Limb (tissue), 2 donors: ENCODE results near the gene FAM83G.

ENCODE experiments used
- DNase-seq, 2 donors: peaks; one replicate each; pipeline ENCODE4 v3.0.0-alpha.2; 2016; ENCODE audit errors: extremely low spot score in 2 of 2

Gene FAM83G

DNA sequence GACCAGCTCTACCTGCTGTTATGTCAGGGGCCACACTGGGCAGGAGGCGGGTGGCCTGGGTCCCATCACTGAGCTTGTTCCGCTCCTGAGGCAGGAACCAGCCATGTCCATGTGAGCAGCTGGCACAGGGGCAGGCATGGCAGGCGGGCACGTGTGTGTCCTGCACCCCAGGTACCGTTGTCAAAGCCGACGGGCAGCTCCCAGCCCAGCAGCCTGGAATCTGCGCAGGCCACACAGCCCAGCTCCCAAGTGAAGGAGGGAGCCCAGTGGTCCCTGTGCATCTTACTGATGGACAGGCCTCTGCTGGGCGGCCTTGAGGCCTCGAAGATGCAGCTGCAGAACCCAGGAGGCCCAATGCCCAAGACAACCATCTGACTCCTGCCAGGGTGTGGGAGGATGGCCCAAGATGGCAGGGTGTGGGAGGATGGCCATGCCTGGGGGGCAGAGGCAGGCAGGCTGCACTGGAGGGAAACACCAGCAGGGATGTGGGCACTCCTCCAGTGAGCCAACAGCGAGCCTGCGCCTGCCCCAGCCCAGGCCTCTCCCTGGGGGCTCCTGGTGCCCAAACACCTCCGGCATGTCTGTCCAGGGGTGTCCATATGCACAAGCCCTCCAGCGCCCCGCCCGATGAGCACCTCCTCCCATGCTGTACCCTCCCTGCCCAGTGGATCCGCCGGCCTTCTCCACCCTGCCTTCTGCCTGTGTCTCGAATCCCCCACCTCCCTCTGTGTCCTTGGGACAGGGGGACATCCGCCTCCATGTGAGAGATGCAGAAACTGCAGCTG, 12.8 kb downstream of the FAM83G start:
- DNase-seq: no peak

DNA sequence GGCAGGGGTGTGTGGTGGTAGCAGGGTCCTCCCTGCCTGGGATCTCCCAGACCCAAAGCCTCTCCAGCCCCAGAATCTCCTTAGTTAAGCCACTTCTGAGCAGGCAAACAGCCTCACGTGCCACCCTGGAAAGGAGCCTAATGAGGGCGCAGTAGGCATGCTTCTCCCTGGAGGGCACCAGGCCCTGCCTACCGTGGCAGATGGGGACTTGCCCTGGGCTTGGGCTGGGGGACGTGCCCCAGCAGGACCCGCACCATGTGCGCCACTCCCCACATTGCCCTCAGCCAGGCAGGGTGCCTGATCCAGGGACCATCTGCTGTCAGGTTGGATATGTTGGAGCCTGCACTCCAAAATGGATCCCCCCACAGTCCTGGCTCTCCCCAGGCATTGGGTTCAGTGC, 14.2 kb downstream of the FAM83G start:
- no peak for DNase-seq

DNA sequence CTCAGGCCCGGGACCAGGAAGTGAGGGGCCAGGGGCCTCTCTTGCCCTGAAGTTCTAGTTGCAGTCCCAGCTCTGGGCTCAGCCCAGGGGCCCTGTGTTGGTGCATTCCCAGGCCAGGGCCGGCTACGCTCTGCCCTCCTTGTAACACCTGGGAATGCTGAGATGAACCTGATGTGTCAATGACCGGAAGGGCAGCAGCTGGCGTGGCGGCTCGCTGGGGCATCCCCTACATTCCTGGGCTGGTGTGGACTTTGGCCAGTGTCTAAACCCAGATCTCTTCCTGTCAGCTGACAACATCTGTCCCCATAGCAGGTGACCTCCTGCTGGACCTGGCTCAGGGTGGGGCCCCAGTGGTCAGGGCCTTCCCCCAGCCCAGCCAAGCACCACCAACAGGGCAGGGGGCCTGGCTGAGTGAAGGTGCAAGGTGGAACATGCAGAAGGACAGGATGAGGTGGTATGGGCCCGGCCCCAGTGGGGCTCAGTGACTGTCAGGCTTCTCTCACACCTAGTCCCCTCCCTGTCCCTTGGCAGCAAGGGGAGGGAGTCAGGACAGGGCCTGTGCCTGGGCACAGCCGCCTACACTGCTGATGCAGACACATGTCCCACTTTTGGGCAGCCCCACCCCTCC, 15.9 kb downstream of the FAM83G start:
- DNase-seq: no peak

DNA sequence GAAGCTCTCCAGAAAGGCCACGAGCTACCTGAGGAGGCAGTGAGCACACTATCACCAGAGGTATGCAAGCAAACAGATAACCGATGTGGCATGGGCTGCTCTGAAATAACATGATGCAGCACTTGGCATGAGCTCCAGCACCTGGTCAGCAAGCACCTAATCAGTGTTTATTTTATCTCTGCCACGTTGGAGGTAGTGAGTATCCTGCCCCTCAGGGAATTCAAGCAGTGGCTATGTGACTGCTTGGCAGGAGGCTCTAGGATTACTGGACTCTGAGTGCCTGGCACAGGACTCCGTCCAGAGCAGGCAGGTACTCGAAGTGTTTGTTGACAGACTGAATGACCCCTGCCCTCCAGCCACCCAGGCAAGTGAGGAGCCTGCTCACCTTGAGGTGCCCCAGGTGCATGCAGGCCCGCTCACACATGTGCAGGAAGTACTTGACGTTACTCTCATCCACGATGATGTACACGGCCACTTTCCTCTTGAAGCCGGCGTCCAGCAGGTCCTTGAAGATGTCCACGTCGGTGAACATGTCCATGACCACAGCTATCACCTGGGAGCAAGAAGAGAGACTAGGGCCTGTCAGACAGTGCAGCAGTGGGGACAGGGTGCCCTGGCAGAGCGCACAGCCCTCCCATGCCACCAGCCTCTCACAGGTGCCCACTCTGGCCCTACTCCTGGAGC, 16.6 kb downstream of the FAM83G start:
- DNase-seq: no peak

DNA sequence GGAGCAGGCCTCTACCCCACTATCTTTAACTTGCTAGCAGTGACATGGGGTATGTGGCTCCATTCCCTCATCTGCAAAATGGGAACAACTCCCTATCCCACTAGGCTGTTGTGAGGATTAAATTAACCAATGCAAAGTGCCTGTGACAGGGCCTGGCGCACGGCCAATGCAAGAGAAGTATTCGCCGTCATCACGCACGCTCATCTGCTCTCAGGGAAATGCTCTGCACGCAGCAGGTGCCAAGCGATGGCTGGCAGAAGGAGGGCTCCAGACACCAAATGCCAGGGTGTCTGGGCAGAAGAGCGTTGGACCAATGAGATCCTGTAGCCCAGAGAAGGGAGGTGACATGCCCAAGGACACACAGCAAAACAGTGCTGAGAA, 17.3 kb downstream of the FAM83G start:
- DNase-seq: no peak

DNA sequence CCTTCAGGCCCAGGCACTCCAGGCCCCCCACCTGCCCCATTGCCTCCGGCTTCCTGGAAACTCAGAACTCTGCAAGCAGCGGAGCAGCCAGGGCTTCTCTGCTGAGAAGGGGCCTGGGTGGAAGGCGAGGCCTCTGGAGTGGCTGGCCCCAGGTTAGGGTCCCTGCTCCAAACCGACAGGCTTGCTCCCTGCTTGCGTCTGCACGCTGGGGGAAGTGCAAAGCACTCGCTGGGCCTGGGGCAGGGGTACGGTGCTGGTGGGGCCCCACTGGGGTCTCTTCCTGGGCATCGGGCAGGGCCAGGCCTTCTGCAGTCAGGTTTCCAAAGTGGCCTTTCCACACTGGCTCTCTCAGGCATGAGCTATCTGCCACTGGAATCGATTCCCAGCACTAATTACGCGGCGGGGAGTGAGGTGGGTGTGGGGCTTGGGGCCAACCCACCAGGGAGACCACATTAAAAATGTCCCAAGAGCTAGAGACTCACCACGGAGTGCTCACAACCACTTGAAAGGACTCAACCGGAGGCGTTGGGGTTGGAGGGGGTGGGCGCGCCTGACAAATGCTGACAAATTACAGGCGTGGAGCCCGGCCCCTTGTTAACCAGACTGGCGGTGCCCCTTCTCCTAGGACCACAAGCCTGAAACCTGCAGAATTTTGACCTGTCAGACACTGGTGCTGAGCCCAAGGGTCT, 17.9 kb downstream of the FAM83G start:
- no peak for DNase-seq

DNA sequence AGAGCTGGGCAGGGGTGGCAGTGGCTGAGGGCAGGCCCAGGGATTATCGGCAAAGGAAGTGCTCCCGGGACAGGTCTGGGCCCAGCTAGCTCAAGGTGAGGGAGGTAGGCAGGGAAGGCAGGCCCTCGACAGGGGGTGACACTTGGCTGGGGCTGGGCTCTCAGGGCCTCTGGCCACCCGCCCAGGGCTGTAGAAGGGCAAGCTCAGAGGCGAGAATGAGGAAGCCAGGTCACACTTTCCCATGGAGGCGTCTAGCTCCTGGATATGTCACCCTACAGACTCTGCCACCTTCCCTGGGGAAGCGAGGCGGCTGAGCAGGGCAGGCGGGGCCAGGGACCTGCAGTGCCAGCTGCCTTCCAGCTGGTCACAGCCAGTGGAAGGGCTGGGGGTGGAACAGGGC, 19.1 kb downstream of the FAM83G start:
- no peak for DNase-seq

DNA sequence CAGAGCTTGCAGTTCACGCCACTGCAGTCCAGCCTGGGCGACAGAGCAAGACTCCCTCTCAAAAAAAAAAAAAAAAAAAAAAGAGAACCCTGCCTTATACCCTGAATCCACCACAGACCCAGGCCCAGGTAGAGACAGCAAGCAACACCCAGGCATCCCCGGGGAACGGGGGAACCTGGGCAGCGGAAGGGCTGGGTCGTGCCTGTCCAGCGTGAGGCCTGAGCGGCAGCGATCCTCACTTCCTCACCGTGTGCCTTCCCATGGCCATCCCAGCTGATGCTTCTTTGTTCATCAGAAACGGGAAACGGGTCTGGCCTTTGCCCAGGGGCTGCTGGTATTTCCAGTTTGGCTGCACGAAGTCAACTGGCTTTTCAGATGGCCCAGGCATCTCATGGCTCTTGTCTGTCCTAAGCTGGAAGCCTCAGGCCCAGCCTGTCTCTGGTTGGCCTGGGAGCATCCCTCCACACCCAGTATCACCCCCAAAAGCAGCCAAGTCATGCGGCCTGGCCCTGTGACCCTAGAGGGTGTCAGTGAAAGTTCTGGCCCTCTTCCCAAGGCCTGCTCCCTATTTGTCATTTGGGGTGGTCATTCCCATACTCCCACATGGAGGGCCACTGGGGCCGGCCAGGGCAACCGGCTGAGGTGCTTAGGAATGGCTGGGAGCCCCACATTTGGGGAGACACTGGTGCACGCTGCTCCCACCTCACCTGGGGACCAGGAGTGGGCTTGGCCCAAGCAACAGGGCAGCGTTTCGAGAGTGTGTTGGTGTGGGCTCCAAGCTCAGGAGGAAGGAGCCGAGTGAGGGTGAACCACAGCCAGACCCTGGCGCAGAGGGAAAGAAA, 20.1 kb downstream of the FAM83G start:
- DNase-seq: no peak

DNA sequence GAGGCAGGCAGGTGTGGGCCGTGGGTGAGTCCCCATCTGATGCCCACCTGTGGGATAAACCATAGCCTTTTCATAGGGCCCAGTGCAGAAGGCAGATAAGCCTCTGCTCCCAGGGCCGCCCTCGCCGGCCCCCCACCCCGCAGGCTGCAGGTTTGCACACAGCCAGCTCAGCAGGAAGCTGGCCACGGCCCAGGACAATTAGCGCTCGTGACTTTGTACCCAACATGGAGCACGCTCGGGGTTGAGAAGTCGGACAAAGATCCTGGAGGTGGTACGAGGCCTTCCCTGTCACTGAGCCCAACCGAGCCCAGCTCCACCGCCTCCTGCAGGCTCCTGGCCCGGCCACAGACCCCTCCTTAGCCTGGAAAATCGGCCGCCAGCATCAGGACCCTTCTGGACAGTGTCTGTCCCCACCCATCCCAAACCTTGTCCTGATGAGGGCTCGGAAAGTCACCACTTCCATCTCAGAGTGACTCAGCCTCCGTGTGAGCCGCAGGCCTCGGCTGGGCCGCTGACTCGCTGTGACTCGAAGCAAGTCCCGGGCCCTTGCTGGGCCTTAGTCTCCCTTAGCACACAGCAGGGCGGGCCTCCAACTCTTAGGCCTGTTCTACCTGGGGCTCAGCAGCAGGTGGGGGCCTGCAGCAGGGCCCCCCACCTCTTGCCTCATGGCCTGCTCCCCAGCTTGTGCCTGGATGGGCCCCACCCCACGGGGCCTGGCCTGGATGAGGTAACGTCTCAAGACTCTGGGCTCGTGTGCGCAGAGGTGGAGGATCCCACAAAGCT, 22.7 kb downstream of the FAM83G start:
- no peak for DNase-seq

DNA sequence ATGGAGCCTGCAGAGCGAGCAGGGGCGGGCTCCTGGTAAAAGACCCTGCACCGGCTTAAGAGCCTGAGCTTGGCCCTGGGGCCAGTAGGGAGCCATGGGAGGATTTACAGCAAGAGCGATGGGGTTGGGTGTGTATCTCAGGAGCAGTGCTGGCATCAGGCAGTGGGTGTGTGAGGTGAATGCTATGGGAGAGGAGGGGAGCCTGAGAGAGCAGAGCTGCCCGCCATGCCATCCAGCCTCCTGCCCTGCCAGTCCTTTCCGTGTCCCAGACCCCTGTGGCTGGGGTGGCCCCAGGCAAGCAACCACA, 23.3 kb downstream of the FAM83G start:
- DNase-seq: no peak

DNA sequence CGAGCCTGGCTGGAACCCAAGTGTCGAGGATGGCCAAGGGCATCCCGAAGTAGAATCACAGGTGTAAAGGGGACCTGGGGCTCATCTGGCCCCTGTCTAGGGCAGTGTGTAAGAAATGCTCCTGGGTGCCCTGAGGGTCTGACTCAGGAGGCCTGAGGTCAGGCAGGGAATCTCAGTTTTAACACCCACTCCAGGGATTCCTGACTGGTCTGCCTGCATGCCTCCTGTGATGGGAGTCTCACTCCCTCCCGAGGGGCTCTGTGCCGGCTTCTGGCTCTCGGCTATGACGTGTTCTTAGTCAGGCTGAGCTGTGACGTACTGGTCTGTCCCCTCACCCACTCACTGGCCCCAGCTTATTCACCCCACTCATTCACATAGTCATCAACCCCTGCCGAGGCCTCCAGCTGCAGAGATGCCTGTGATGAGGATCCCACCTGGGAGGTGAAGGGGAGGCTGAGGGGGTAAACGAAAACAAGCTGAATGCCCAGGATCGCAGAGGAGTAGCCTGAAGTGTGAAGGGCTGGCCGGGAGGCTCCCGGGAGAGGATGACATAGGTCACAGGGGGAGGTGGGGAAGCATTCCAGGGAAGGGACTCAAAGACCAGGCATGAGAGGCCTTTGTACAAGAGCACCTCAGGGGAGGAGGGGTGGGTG, 23.8 kb downstream of the FAM83G start:
- no peak for DNase-seq

DNA sequence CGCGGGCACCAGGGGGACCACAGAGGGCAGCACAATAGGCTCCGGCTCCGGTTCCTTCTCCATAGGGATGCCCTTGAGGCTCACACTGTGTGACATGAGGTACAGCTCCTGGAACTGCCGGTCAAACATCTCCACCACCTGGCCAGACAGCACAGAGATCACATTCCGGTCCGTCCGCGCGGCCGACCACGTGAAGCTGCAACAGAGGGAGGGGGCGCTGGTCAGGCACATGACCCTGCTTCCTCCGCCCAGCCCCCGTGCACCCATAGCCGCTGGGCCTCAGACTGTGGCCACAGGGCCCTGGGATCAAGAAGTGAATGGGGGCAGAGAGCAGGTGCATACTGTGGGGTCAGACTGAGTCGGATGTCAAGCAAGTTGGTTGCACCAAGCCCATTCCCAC, 25.9 kb downstream of the FAM83G start:
- DNase-seq: no peak

DNA sequence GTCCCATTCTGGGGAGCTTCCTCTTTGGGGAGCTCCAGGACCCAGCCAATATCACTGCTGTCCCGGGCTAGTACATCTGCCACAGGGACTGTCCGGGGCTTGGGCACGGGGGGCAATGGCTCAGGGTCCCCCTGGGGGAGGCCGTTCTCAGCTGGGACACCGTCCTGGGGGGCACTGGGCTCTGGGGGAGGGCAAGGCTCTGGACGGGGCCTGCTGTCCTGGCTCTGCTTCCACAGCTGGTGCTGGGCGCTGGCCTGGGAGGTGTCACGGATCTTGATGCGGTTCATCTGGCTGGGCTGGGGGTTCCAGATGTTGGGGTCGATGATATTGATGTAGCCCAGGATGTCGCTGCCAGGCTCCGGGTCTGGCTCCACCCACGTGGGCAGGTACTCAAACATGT, 26.5 kb downstream of the FAM83G start:
- DNase-seq: no peak

DNA sequence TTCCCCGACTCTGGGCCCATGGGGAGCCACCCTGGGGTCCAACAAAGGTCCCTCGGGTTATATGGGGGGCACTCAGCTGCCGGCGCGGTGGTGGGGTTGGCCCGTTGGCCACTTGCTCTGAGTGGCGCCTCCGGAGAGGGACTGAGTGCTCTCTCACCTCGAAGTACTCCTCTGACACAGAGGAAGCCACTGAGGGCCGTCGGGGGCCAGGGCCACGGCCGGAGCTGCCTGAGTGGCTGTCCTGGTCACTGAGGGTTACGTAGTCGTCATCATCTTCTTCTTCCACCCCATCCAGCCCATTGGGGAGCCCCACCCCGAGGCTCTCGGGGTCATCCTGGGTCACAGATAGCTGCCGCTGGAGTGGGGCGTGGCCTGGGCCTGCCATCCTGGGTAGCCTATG, 26.9 kb downstream of the FAM83G start:
- no peak for DNase-seq

DNA sequence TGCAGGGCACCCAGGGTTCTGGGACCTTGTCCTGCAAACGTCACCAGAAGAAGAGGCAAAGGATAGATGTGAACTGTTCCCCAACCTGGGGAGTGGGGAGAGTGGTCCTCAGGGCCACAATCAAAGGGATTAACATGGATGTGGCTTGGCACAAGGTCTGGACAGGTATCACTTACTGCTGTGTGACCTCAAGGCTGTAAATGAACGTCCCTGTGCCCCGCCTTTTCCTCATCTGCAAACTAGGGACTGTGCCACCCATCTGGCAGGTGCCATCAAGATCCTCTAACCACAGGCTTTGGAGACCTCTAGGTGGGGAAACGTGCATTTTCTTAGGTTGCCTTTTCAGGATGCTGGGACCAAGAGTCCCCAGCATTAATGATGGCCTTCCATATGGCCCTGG, 27.5 kb downstream of the FAM83G start:
- DNase-seq: no peak

DNA sequence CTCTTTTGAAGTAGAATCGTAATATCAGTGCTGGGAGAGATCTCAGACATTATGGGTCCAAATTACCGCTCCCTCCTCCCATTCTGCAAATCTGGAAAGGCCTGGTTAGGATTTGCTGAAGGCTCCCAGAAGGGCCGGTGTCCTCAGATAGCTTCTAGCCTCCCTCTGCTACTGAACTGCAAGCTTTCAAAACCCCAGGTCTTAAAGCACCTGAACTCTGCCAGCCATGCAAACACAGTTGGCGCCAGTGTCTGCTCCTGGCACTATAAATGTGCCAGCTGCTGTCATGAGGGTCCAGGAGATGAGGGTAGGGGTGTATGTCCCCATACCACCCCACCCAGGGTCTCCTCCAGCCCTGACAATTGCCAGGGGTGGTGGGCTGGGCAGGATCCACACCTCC, 28.4 kb downstream of the FAM83G start:
- DNase-seq: no peak

DNA sequence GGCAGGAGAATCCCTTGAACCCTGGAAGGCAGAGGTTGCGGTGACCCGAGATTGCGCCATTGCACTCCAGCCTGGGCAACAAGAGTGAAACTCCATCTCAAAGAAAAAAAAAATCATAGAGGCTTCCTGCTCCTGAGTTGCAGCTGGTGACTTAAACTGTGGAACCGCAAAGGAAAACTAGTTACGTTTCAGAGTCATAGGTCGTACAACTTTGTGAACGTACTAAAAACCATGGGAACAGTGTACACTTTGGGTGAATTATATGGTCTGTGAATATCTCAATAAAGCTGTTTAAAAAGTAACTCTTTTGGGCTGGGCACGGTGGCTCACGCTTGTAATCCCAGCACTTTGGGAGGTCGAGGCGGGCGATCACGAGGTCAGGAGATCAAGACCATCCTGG, 29.0 kb downstream of the FAM83G start:
- no peak for DNase-seq

DNA sequence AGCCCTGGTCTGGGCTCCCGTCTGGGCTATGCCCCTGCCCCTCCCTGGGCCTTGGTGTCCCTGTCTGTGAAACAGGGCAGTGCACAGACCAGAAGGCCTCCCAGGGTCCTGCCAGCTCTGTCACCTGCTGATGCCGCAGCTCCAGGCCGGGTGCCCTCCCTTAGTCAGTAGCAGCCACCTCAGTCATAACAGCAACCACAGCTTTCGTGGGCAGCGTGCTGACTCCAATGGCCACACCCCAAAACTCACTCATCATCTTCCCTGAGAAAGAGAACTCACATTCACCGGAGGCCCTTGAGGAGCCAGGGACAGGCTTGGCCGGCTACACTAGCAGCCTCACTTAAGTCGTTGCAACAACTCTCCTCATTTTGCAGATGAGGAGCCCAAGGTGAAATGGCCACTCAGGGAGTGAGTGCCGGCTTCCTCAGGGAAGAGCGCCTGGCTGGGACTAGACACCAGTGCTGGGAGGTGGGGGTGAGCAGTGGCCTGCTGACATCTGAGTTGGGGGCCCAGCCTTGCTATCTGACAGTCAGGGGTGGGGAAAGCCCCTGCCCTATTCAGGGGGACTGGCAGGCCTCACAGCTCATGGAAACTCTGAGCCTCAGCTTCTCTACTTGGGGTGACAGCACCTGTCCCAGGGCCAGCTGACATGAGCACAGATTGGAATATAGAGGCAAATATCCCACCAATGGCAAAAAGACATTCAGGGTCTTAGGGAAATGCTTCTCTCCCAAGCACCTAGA, 30.0 kb downstream of the FAM83G start:
- DNase-seq: no peak

DNA sequence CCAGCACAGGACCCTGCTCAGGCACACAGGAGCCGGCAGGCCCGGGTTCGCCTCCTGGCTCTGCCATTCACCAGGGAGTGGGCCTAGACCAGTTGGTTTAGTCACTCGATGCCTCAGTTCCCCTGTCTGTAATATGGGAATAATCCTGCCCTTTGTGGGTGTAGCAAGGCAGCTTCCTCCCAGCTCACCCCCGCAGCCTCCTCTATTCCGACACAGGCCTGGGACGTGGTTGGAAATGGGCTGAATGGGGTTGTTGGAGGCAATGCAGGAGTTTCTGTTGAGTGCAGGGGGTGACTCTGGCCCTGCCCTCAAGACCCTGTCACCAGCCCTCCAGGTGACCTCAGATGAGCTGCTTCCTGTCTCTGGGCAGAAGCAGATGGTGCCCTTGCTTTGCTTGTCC, 32.8 kb downstream of the FAM83G start:
- DNase-seq: no peak
